SKM-1 treated with dmso at 0.1 percent for 144 hours (cell line): ENCODE measurements around the gene MACROD2.
"Not testable (repeated sequence)": the region's sequence is repeated elsewhere in the genome, so short reads cannot be mapped to it uniquely, and the experiment has no call there.

Experiments used
- DNase-seq: peaks from one replicate; lab custom pipeline; 2025; ENCODE audit not compliant: unreplicated experiment; lab: John Stamatoyannopoulos, UW

MACROD2 gene

GRCh38 chr20:15012566-15012965 is 1017.2 kb downstream of the MACROD2 start:
- DNase-seq, result no peak

DNA sequence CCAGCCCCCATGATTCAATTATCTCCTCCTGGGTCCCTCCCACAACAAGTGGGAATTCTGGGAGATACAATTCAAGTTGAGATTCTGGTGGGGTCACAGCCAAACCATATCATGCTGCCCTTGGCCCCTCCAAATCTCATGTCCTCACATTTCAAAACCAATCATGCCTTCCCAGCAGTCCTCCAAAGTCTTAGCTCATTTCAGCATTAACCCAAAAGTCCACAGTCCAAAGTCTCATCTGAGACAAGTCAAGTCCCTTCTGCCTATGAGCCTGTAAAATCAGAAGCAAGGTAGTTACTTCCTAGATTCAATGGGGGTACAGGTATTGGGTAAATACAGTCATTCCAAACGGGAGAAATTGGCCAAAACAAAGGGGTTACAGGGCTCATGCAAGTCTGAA is 1021.6 kb downstream of the MACROD2 start:
- DNase-seq, result not testable (repeated sequence)

DNA sequence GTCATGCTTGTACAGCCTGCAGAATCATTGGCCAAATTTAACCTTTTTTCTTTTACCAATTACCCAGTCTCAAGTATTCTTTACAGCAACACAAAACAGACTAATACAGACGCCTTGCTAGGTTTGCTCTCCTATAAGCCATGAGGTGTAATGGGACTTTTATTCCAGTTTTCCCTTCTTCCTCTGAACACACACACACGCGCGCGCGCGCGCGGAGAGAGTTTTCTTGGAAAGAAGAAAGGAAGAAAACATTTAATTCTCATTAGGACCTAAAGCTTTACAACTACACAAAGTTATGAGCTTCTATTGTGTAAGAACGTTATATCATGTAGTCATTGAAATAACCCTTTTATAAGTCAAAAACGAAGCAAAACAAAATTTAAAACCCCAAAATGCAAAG is 1023.6 kb downstream of the MACROD2 start:
- DNase-seq, result no peak

DNA sequence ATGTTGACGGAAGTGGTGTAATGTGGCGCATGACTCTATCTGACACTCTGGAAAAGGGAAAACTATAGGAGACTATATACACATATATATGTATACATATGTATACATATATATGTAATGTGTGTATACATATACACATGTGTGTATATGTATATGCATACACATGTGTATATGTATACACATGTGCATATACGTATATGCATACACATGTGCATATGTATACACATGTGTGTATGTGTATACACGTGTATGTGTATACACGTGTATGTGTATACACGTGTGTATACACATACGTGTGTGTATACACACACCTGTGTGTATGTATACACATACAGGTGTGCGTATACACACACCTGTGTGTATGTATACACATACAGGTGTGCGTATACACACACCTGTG is 1025.5 kb downstream of the MACROD2 start:
- DNase-seq, result no peak

- DNase-seq, result no peak
Observed at GRCh38 chr20:15022921-15023320, 1027.6 kb downstream of the MACROD2 start.

GRCh38 chr20:15026759-15027158 is 1031.4 kb downstream of the MACROD2 start:
- DNase-seq, result no peak

DNA sequence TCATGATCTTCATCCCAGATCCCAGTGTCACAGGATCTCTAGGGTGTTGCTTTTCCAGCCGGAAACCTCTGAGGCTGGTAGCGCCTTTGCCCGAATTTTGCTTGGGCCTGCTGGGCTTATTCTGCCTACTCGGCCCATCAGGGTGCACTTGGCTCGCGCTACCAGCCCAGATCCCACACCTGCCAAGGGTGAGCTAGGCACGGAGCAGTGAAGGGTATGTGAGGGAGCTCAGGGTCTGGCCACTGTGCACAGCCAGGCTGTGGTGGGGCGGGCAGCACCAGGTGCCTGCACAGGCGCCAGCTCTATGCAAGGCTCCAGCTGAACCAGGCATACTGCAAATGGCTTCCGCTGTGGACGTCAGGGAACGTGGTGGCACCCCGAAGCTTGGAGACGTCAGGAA is 1035.5 kb downstream of the MACROD2 start:
- DNase-seq, result no peak

- DNase-seq, result no peak
Observed at GRCh38 chr20:15031546-15032351, 1036.4 kb downstream of the MACROD2 start.

GRCh38 chr20:15032352-15032622 is 1037.0 kb downstream of the MACROD2 start:
- DNase-seq, result no peak

GRCh38 chr20:15033269-15033668 is 1038.0 kb downstream of the MACROD2 start:
- DNase-seq, result no peak

GRCh38 chr20:15033891-15034290 is 1038.6 kb downstream of the MACROD2 start:
- DNase-seq, result no peak

- DNase-seq, result no peak
Observed at GRCh38 chr20:15036948-15037347, 1041.6 kb downstream of the MACROD2 start.

- no peak for DNase-seq
Observed at GRCh38 chr20:15039088-15039752, 1043.9 kb downstream of the MACROD2 start.

- no peak for DNase-seq
Observed at GRCh38 chr20:15042723-15043122, 1047.4 kb downstream of the MACROD2 start.

DNA sequence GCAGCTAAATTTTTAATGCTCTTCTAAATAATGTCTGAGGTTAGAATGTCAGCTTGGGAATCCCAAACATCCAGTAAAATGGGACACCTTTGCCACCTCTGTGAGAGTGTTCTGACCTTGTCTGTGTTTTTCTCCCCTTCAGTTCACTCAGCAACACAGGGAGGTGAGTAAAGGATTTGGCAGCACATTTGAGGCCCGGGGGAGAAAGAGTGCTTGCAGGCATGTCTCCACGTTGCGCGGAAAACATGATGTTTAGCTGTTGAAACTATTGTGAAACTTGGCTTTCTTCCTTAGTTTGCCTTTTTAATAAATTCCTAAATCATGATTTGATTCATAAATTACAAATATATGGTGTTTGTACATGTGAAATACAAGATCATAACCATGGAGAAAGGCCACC is 1049.9 kb downstream of the MACROD2 start:
- DNase-seq, result no peak

- no peak for DNase-seq
Observed at GRCh38 chr20:15047042-15047441, 1051.7 kb downstream of the MACROD2 start.

GRCh38 chr20:15047601-15048000 is 1052.3 kb downstream of the MACROD2 start:
- DNase-seq, result no peak

- DNase-seq, result no peak
Observed at GRCh38 chr20:15056246-15056645, 1060.9 kb downstream of the MACROD2 start.

- no peak for DNase-seq
Observed at GRCh38 chr20:15058841-15059240, 1063.5 kb downstream of the MACROD2 start.

GRCh38 chr20:15059438-15059837 is 1064.1 kb downstream of the MACROD2 start:
- DNase-seq, result no peak

GRCh38 chr20:15060265-15061060 is 1065.1 kb downstream of the MACROD2 start:
- no peak for DNase-seq

DNA sequence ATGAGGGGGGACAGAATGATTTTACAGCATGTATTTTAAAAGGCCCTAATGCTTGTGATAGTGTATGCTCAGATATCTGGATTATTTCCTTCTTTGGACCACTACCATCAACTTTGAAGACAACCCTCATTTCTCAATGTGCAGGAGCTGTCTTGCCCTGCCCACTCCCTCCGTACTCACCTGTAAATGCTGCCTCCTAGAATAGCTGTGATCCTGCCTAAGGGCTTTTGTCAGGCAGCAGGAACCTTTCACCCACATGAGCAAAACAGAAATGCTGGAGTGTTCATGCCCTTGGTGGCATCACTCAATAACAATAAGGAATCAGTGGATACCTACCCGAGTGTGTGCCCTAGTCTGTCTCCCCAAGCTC is 1065.7 kb downstream of the MACROD2 start:
- DNase-seq, result no peak
